ENCODE measurements around the gene RALGPS2. TPM values are rescaled to one million over a fixed set of nuclear protein-coding genes. Genes with fewer than 3 reads are reported as not detected.

Gene RALGPS2
- total and polyA plus RNA-seq, 8 donors, result 3.1 to 72.3 (median 8.3) TPM

GRCh38 chr1:178683291-178683690 is 41.8 kb upstream of the RALGPS2 start:
- Histone ChIP-seq H3K4me3 (no peak overlapping the region), H3K27me3 (no peaks in the 10 kb centered on the region), H3K27ac (no peak overlapping the region), H3K9me3 (no peaks in the 10 kb centered on the region), H3K4me1 (no peaks in the 10 kb centered on the region), H3K36me3 (no peaks in the 10 kb centered on the region)
- intact Hi-C loops (cut with DNase I; ENCODE audit: low total_unique reads), result no loop called here
- TF ChIP-seq, protein P1, sequence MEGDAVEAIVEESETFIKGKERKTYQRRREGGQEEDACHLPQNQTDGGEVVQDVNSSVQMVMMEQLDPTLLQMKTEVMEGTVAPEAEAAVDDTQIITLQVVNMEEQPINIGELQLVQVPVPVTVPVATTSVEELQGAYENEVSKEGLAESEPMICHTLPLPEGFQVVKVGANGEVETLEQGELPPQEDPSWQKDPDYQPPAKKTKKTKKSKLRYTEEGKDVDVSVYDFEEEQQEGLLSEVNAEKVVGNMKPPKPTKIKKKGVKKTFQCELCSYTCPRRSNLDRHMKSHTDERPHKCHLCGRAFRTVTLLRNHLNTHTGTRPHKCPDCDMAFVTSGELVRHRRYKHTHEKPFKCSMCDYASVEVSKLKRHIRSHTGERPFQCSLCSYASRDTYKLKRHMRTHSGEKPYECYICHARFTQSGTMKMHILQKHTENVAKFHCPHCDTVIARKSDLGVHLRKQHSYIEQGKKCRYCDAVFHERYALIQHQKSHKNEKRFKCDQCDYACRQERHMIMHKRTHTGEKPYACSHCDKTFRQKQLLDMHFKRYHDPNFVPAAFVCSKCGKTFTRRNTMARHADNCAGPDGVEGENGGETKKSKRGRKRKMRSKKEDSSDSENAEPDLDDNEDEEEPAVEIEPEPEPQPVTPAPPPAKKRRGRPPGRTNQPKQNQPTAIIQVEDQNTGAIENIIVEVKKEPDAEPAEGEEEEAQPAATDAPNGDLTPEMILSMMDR (IDR thresholded peaks at IDR 0.05), result no peak
- no peak for TF ChIP-seq POLR2AphosphoS5 (IDR thresholded peaks at IDR 0.05)
- no peak for TF ChIP-seq EP300 (IDR thresholded peaks at IDR 0.05)
- no peak for TF ChIP-seq POLR2A (IDR thresholded peaks at IDR 0.05)
- no peak for DNase-seq
- 89 to 95% (median 93%) methylated on average over 2 of the region's 2 CpGs for WGBS, 5 donors

- no peaks in the 10 kb centered on the region for H3K9me3 ChIP-seq
- TF ChIP-seq, protein P1 (IDR thresholded peaks at IDR 0.05), result no peak
- no peak for TF ChIP-seq POLR2AphosphoS5 (IDR thresholded peaks at IDR 0.05)
- no peak for TF ChIP-seq POLR2A (IDR thresholded peaks at IDR 0.05)
- no peak for TF ChIP-seq EP300 (IDR thresholded peaks at IDR 0.05)
- no peaks in the 10 kb centered on the region for H3K4me1 ChIP-seq
- H3K36me3 ChIP-seq, result no peaks in the 10 kb centered on the region
- 82 to 97% (median 94%) methylated on average over 5 of the region's 5 CpGs for WGBS, 5 donors
- H3K4me3 ChIP-seq, result no peak overlapping the region
- no peak for DNase-seq
- H3K27me3 ChIP-seq, result no peaks in the 10 kb centered on the region
- intact Hi-C loops (cut with DNase I; ENCODE audit: low total_unique reads), result no loop called here
- no peak overlapping the region for H3K27ac ChIP-seq
Observed at GRCh38 chr1:178684111-178684510, 40.9 kb upstream of the RALGPS2 start.

GRCh38 chr1:178684542-178685000 is 40.5 kb upstream of the RALGPS2 start:
- 82 to 100% (median 95%) methylated on average over 1 of the region's 1 CpG for WGBS, 5 donors
- TF ChIP-seq, protein P1 (IDR thresholded peaks at IDR 0.05), result no peak
- TF ChIP-seq POLR2AphosphoS5 (IDR thresholded peaks at IDR 0.05) (no peak), POLR2A (IDR thresholded peaks at IDR 0.05) (no peak), EP300 (IDR thresholded peaks at IDR 0.05) (no peak)

GRCh38 chr1:178686407-178686806 is 38.6 kb upstream of the RALGPS2 start:
- H3K4me1 ChIP-seq, result no peaks in the 10 kb centered on the region
- TF ChIP-seq POLR2AphosphoS5 (IDR thresholded peaks at IDR 0.05) (no peak), POLR2A (IDR thresholded peaks at IDR 0.05) (no peak), EP300 (IDR thresholded peaks at IDR 0.05) (no peak)
- TF ChIP-seq, protein P1 (IDR thresholded peaks at IDR 0.05), result no peak
- no peaks in the 10 kb centered on the region for H3K36me3 ChIP-seq
- intact Hi-C loops (cut with DNase I; ENCODE audit: low total_unique reads), result no loop called here
- no peak overlapping the region for H3K4me3 ChIP-seq
- H3K9me3 ChIP-seq, result no peaks in the 10 kb centered on the region
- 83 to 96% (median 84%) methylated on average over 1 of the region's 1 CpG for WGBS, 5 donors
- H3K27ac ChIP-seq, result no peak overlapping the region
- DNase-seq, result no peak
- H3K27me3 ChIP-seq, result no peaks in the 10 kb centered on the region

More at GRCh38 chr1:178684542-178685000, 40.5 kb upstream of the RALGPS2 start:
- H3K4me1 ChIP-seq, result no peaks in the 10 kb centered on the region
- H3K27ac ChIP-seq, result no peak overlapping the region
- H3K4me3 ChIP-seq, result no peak overlapping the region
- intact Hi-C loops (cut with DNase I; ENCODE audit: low total_unique reads), result no loop called here
- DNase-seq, result no peak
- H3K9me3 ChIP-seq, result no peaks in the 10 kb centered on the region
- no peaks in the 10 kb centered on the region for H3K36me3 ChIP-seq
- H3K27me3 ChIP-seq, result no peaks in the 10 kb centered on the region
